H9 (cell line): Measurements from ENCODE around the gene PEMT. TPM values are rescaled to one million over a fixed set of nuclear protein-coding genes. Genes with fewer than 3 reads are reported as not detected.
"Not testable (repeated sequence)": the region's sequence is repeated elsewhere in the genome, so short reads cannot be mapped to it uniquely, and the experiment has no call there.

ENCODE experiments used
- DNase-seq: peaks from one replicate; pipeline ENCODE4 v3.0.0-alpha.2; 2017
- H2AFZ ChIP-seq: one replicate; pipeline ENCODE4 v1.6.1; 2013; ENCODE audit warnings: mild to moderate bottlenecking, low read length, control low read depth, moderate library complexity
- H2AK5ac ChIP-seq: 2 replicates; pipeline ENCODE4 v1.6.1; 2013; ENCODE audit warnings: low read length, control low read depth, mixed read lengths; ENCODE audit not compliant: insufficient read length
- H2BK120ac ChIP-seq: one replicate; pipeline ENCODE4 v1.6.1; 2013; ENCODE audit warnings: low read depth, mild to moderate bottlenecking, low read length, control low read depth, inconsistent platforms; ENCODE audit not compliant: poor library complexity, severe bottlenecking
- H2BK12ac ChIP-seq: 2 replicates; pipeline ENCODE4 v1.6.1; 2013; ENCODE audit warnings: low read length, control low read depth, mixed read lengths, low read depth; ENCODE audit not compliant: insufficient read length
- H2BK15ac ChIP-seq: 2 replicates; pipeline ENCODE4 v1.6.1; 2013; ENCODE audit warnings: low read depth, low read length, control low read depth
- H2BK20ac ChIP-seq: one replicate; pipeline ENCODE4 v1.6.1; 2013; ENCODE audit warnings: low read depth, mild to moderate bottlenecking, low read length, control low read depth, inconsistent platforms; ENCODE audit not compliant: poor library complexity, severe bottlenecking
- H2BK5ac ChIP-seq: 2 replicates; pipeline ENCODE4 v1.6.1; 2013; ENCODE audit warnings: low read length, control low read depth, mixed read lengths; ENCODE audit not compliant: insufficient read length
- H3K14ac ChIP-seq: 2 replicates; pipeline ENCODE4 v1.6.1; 2013; ENCODE audit warnings: low read length, control low read depth; ENCODE audit not compliant: insufficient read depth
- H3K18ac ChIP-seq: 2 replicates; pipeline ENCODE4 v1.6.1; 2013; ENCODE audit warnings: low read depth, mild to moderate bottlenecking, mixed read lengths, low read length, control low read depth; ENCODE audit not compliant: insufficient read length
- H3K23ac ChIP-seq: 2 replicates; pipeline ENCODE4 v1.6.1; 2013; ENCODE audit warnings: low read length, control low read depth, mixed read lengths, low read depth; ENCODE audit not compliant: insufficient read length
- H3K23me2 ChIP-seq: 2 replicates; pipeline ENCODE4 v1.6.1; 2013; ENCODE audit warnings: low read depth, mild to moderate bottlenecking, mixed read lengths, low read length, control low read depth; ENCODE audit not compliant: insufficient read length, poor library complexity, severe bottlenecking
- H3K27ac ChIP-seq: 2 replicates; pipeline ENCODE4 v1.5.1; 2013; ENCODE audit warnings: low read length, control low read depth, mixed read lengths, low read depth; ENCODE audit not compliant: insufficient read length
- H3K27me3 ChIP-seq: 2 replicates; pipeline ENCODE4 v1.6.1; 2013; ENCODE audit warnings: low read length, control low read depth, inconsistent platforms; ENCODE audit not compliant: insufficient read depth
- H3K4ac ChIP-seq: 2 replicates; pipeline ENCODE4 v1.6.1; 2013; ENCODE audit warnings: low read depth, mild to moderate bottlenecking, control low read depth, inconsistent platforms, low read length, moderate library complexity
- H3K4me1 ChIP-seq: 2 replicates; pipeline ENCODE4 v1.6.1; 2013; ENCODE audit warnings: low read length, control low read depth, inconsistent platforms; ENCODE audit not compliant: insufficient read depth
- H3K4me2 ChIP-seq: 2 replicates; pipeline ENCODE4 v1.6.1; 2013; ENCODE audit warnings: low read length, control low read depth, mixed read lengths; ENCODE audit not compliant: insufficient read length, insufficient read depth
- H3K56ac ChIP-seq: 2 replicates; pipeline ENCODE4 v1.6.1; 2013; ENCODE audit warnings: low read depth, mild to moderate bottlenecking, mixed read lengths, low read length, control low read depth; ENCODE audit not compliant: insufficient read length
- H3K79me1 ChIP-seq: 2 replicates; pipeline ENCODE4 v1.6.1; 2013; ENCODE audit warnings: low read depth, mild to moderate bottlenecking, moderate library complexity, low read length, control low read depth, inconsistent platforms; ENCODE audit not compliant: insufficient read depth, poor library complexity, severe bottlenecking
- H3K79me2 ChIP-seq: 2 replicates; pipeline ENCODE4 v1.6.1; 2013; ENCODE audit warnings: low read length, control low read depth, inconsistent platforms; ENCODE audit not compliant: insufficient read depth
- H3K9ac ChIP-seq: 2 replicates; pipeline ENCODE4 v1.6.1; 2013; ENCODE audit warnings: low read length, control low read depth, mixed read lengths; ENCODE audit not compliant: insufficient read length; ENCODE audit errors: extremely low read depth
- H3K9me3 ChIP-seq: one replicate; pipeline ENCODE4 v1.6.1; 2013; ENCODE audit warnings: low read depth, low read length, inconsistent platforms; ENCODE audit not compliant: control insufficient read depth
- H3T11ph ChIP-seq: one replicate; pipeline ENCODE4 v1.6.1; 2013; ENCODE audit warnings: mild to moderate bottlenecking, low read length, control low read depth, inconsistent platforms
- H4K20me1 ChIP-seq: one replicate; pipeline ENCODE4 v1.6.1; 2013; ENCODE audit not compliant: control insufficient read depth, insufficient read length, insufficient read depth
- H4K5ac ChIP-seq: 2 replicates; pipeline ENCODE4 v1.6.1; 2013; ENCODE audit warnings: low read depth, mild to moderate bottlenecking, mixed read lengths, low read length, control low read depth; ENCODE audit not compliant: insufficient read length
- H4K8ac ChIP-seq: replicated peaks from 2 replicates; pipeline ENCODE4 v1.6.1; 2013; ENCODE audit warnings: low read length, control low read depth, mixed read lengths, low read depth; ENCODE audit not compliant: insufficient read length
- H4K91ac ChIP-seq: 2 replicates; pipeline ENCODE4 v1.6.1; 2013; ENCODE audit warnings: low read depth, mild to moderate bottlenecking, moderate library complexity, mixed read lengths, low read length, control low read depth; ENCODE audit not compliant: insufficient read length
- H3K27ac Mint-ChIP-seq, 3 experiments: 2 replicates in 2 of 3; 3 replicates in 1 of 3; pipeline ENCODE4 v1.8.0; 2020 to 2021; ENCODE audit warnings: mixed read lengths in 3 of 3, mild to moderate bottlenecking in 1 of 3, moderate library complexity in 1 of 3
- H3K27me3 Mint-ChIP-seq: 2 replicates; pipeline ENCODE4 v1.8.0; 2021; ENCODE audit warnings: low read depth, mild to moderate bottlenecking, moderate library complexity, mixed read lengths
- H3K36me3 Mint-ChIP-seq, 3 experiments: 2 replicates in 2 of 3; 3 replicates in 1 of 3; pipeline ENCODE4 v1.8.0; 2020 to 2021; ENCODE audit warnings: low read depth in 3 of 3, mixed read lengths in 3 of 3; ENCODE audit not compliant: insufficient read depth in 1 of 3
- H3K4me1 Mint-ChIP-seq, 2 experiments: 2 replicates each; pipeline ENCODE4 v1.8.0; 2020; ENCODE audit warnings: mixed read lengths in 2 of 2
- H3K4me3 Mint-ChIP-seq, 2 experiments: 2 replicates in 1 of 2; 3 replicates in 1 of 2; pipeline ENCODE4 v1.8.0; 2020 to 2021; ENCODE audit warnings: mild to moderate bottlenecking in 2 of 2, mixed read lengths in 2 of 2, moderate library complexity in 1 of 2
- H3K9me3 Mint-ChIP-seq, 2 experiments: 2 replicates in 1 of 2; 3 replicates in 1 of 2; pipeline ENCODE4 v1.8.0; 2020; ENCODE audit warnings: mild to moderate bottlenecking in 2 of 2, mixed read lengths in 2 of 2, moderate library complexity in 1 of 2
- CTCF ChIP-seq: fragments of 200-600 bp; sonication (generic); conservative IDR thresholded peaks from 3 replicates; pipeline ENCODE4 v1.8.0; 2021; ENCODE audit warnings: antibody characterized with exemption, mild to moderate bottlenecking
- WGBS: extraction: QIAGEN DNeasy Blood & Tissue Kit; methylation state at CpG from one replicate; pipeline ENCODE4 v1.1.7; 2013; ENCODE audit warnings: missing lambda C conversion rate, low lambda C conversion rate, mixed read lengths; ENCODE audit not compliant: insufficient read length; ENCODE audit errors: extremely low coverage; 5-methylcytosine and 5-hydroxymethylcytosine counted together
- total RNA-seq: library from RNA; stranded (reverse); gene quantifications from 2 replicates; pipeline ENCODE4 v1.2.1, GENCODE V29; 2021

PEMT gene
- total RNA-seq, 1 experiment from 2014 or later, result 63.2 TPM

- Histone ChIP-seq H2BK20ac (no peak overlapping the region), H2BK120ac (no peak overlapping the region), H2BK5ac (no peak overlapping the region), H3K27ac (no peak overlapping the region), H3K18ac (no peak overlapping the region), H2BK12ac (no peak overlapping the region), H3K9ac (no peak overlapping the region), H2AK5ac (no peak overlapping the region), H2BK15ac (no peak overlapping the region), H3K79me1 (no peaks in the 10 kb centered on the region), H3K79me2 (no peaks in the 10 kb centered on the region), H3K4me1 (no peaks in the 10 kb centered on the region), H3K23ac (no peak overlapping the region), H3K9me3 (no peaks in the 10 kb centered on the region), H2AFZ (no peak overlapping the region), H3K23me2 (no peaks in the 10 kb centered on the region), H3K56ac (no peak overlapping the region), H3K4me2 (no peak overlapping the region), H4K5ac (no peak overlapping the region), H3K4ac (no peak overlapping the region), H4K20me1 (no peaks in the 10 kb centered on the region), H4K91ac (no peak overlapping the region), H3T11ph (no peak overlapping the region), H3K14ac (no peak overlapping the region), H3K27me3 (no peaks in the 10 kb centered on the region), H4K8ac (no peak overlapping the region)
- Mint-ChIP-seq H3K27ac (no peak overlapping the region), H3K4me1 (peaks cover 17 to 18% of the 10 kb centered on the region in 2 experiments), H3K36me3 (peaks cover 2 to 11% (median 3%) of the 10 kb centered on the region in 3 experiments; a peak in 6 of 7 replicates), H3K9me3 (peaks cover 7 to 16% of the 10 kb centered on the region in 2 experiments; a peak in 4 of 5 replicates), H3K4me3 (no peak overlapping the region), H3K27me3 (peaks cover 13% of the 10 kb centered on the region)
- DNase-seq, result no peak
- no peak for TF ChIP-seq CTCF
- WGBS, result no CpG with 5 or more reads among the region's 5 CpGs
Observed at GRCh38 chr17:17636272-17636885, 44.9 kb upstream of the PEMT start.

GRCh38 chr17:17635537-17636271, 44.2 kb upstream of the PEMT start:
- H3K56ac ChIP-seq, H3K27ac Mint-ChIP-seq, H3K27me3 ChIP-seq, H3K4me1 ChIP-seq, H3K14ac ChIP-seq, H3K18ac ChIP-seq, H2BK120ac ChIP-seq, H4K20me1 ChIP-seq, H4K5ac ChIP-seq, H3K79me2 ChIP-seq, H2BK15ac ChIP-seq, H3K4me3 Mint-ChIP-seq, H3K9me3 ChIP-seq, H3K23me2 ChIP-seq, H3K4me2 ChIP-seq, H3K4ac ChIP-seq, H2BK5ac ChIP-seq, H3K27ac ChIP-seq, H2BK20ac ChIP-seq, H3K79me1 ChIP-seq, H2AK5ac ChIP-seq, H4K91ac ChIP-seq, H3K23ac ChIP-seq, H3T11ph ChIP-seq, H3K9ac ChIP-seq, H2AFZ ChIP-seq, H4K8ac ChIP-seq, H2BK12ac ChIP-seq, DNase-seq: not testable (repeated sequence)
- peaks cover 10% of the 10 kb centered on the region for H3K27me3 Mint-ChIP-seq
- H3K36me3 Mint-ChIP-seq, result peaks cover 2 to 11% (median 3%) of the 10 kb centered on the region in 3 experiments; a peak in 6 of 7 replicates
- WGBS, result no CpG with 5 or more reads among the region's 15 CpGs
- peaks cover 7 to 16% of the 10 kb centered on the region in 2 experiments; a peak in 4 of 5 replicates for H3K9me3 Mint-ChIP-seq
- H3K4me1 Mint-ChIP-seq, result peaks cover 16 to 17% of the 10 kb centered on the region in 2 experiments
